Panc1 (cell line): ENCODE data around the gene MYO3B.

ENCODE experiments used
- POLR2AphosphoS5 ChIP-seq: IDR thresholded peaks from 2 replicates; pipeline ENCODE4 v1.6.1; 2012; ENCODE audit warnings: mild to moderate bottlenecking, low read depth, low read length, moderate library complexity
- SIN3A ChIP-seq: IDR thresholded peaks from 2 replicates; pipeline ENCODE4 v1.6.1; 2012; ENCODE audit warnings: low read depth, mild to moderate bottlenecking, low read length, moderate library complexity, borderline replicate concordance; ENCODE audit not compliant: insufficient read depth
- TCF7L2 ChIP-seq: IDR thresholded peaks from 2 replicates; pipeline ENCODE4 v1.6.1; 2011; ENCODE audit warnings: mild to moderate bottlenecking, low read depth, low read length, inconsistent platforms
- TF ChIP-seq, protein P1 (sequence below): fragments of 450-650 bp; IDR thresholded peaks from 2 replicates; pipeline ENCODE4 v1.5.1; 2017; ENCODE audit warnings: mild to moderate bottlenecking
- TF ChIP-seq, protein P2 (sequence below), 2 experiments: IDR thresholded peaks; 2 replicates each; pipeline ENCODE4 v1.6.1; 2011 to 2012; ENCODE audit warnings: low read depth in 2 of 2, control low read depth in 1 of 2, low read length in 1 of 2, mild to moderate bottlenecking in 1 of 2, moderate library complexity in 1 of 2; ENCODE audit not compliant: insufficient read depth in 1 of 2

DNA sequence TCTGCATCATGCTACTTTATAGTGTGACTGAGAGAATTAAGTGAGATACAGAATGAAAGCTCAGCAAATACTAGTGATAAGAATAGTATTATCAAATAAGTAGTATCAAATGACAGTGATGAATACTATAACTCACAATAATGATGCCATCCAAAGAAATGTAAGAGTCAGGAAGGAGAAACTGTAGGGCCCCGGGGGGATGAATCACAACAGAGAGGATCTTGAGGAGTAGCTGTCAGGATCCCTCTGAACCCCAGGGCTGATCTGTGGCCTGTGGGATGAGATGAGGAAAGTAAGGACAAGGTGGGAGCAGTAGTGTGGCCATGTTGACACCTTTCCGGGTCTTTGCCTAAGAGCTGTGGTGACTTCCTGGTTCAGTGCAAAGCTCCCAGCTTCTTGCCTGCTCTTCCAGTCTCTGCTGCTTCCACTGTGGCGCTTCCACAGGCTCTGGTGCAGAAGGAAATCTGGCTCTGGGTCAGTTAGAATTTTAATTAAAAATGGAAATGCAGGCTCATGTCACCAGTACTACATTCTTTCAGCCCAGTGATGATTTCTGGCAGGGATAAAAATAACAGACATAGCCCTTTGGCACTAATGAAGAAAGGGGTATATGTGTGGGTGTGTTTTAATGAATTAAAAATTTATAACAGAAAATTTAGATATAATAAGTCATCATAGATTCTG, 166.9 kb downstream of the MYO3B start:
- TF ChIP-seq, protein P1, sequence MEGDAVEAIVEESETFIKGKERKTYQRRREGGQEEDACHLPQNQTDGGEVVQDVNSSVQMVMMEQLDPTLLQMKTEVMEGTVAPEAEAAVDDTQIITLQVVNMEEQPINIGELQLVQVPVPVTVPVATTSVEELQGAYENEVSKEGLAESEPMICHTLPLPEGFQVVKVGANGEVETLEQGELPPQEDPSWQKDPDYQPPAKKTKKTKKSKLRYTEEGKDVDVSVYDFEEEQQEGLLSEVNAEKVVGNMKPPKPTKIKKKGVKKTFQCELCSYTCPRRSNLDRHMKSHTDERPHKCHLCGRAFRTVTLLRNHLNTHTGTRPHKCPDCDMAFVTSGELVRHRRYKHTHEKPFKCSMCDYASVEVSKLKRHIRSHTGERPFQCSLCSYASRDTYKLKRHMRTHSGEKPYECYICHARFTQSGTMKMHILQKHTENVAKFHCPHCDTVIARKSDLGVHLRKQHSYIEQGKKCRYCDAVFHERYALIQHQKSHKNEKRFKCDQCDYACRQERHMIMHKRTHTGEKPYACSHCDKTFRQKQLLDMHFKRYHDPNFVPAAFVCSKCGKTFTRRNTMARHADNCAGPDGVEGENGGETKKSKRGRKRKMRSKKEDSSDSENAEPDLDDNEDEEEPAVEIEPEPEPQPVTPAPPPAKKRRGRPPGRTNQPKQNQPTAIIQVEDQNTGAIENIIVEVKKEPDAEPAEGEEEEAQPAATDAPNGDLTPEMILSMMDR: no peak
- TF ChIP-seq POLR2AphosphoS5 (no peak), TCF7L2 (no peak), SIN3A (no peak)
- TF ChIP-seq, protein P2, sequence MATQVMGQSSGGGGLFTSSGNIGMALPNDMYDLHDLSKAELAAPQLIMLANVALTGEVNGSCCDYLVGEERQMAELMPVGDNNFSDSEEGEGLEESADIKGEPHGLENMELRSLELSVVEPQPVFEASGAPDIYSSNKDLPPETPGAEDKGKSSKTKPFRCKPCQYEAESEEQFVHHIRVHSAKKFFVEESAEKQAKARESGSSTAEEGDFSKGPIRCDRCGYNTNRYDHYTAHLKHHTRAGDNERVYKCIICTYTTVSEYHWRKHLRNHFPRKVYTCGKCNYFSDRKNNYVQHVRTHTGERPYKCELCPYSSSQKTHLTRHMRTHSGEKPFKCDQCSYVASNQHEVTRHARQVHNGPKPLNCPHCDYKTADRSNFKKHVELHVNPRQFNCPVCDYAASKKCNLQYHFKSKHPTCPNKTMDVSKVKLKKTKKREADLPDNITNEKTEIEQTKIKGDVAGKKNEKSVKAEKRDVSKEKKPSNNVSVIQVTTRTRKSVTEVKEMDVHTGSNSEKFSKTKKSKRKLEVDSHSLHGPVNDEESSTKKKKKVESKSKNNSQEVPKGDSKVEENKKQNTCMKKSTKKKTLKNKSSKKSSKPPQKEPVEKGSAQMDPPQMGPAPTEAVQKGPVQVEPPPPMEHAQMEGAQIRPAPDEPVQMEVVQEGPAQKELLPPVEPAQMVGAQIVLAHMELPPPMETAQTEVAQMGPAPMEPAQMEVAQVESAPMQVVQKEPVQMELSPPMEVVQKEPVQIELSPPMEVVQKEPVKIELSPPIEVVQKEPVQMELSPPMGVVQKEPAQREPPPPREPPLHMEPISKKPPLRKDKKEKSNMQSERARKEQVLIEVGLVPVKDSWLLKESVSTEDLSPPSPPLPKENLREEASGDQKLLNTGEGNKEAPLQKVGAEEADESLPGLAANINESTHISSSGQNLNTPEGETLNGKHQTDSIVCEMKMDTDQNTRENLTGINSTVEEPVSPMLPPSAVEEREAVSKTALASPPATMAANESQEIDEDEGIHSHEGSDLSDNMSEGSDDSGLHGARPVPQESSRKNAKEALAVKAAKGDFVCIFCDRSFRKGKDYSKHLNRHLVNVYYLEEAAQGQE (IDR thresholded peaks at IDR 0.05; ENCODE audit: insufficient read depth in 1 of 2, low read depth in 2 of 2, low read length in 1 of 2): no peak
